A673 (cell line): ENCODE results near the gene PTPN1. TPM values are rescaled to one million over a fixed set of nuclear protein-coding genes. Genes with fewer than 3 reads are reported as not detected.
A peak's percentile ranks its signal among the peaks of the same experiment; 100 is the strongest.

Experiments
- BruUV-seq: library from RNA; stranded (reverse); fragments of 400-500 nt; replicated peaks from 2 replicates; lab custom pipeline; 2021; lab: Mats Ljungman, UMichigan
- CTCF ChIA-PET: fragments of 300-600 bp; sonication (Branson Sonifier 250); formaldehyde crosslinking; loops from one replicate; lab custom pipeline; 2022; ENCODE audit warnings: antibody characterized with exemption; lab: Charles Lee
- POLR2A ChIA-PET: fragments of 300-600 bp; sonication (Branson Sonifier 250); formaldehyde crosslinking; loops from one replicate; lab custom pipeline; 2022; ENCODE audit warnings: antibody characterized with exemption; ENCODE audit not compliant: low non-redundant PET; lab: Charles Lee
- DNase-seq: peaks from one replicate; pipeline ENCODE4 v3.0.0-alpha.2; 2015; ENCODE audit warnings: low spot score
- H3K27ac ChIP-seq: fragments of 200-600 bp; sonication (generic); 2 replicates; pipeline ENCODE4 v1.5.1; 2016; ENCODE audit warnings: mixed run types, low read depth, mild to moderate bottlenecking, mixed read lengths, antibody characterized with exemption, low read length; ENCODE audit not compliant: poor library complexity, severe bottlenecking
- H3K27me3 ChIP-seq: fragments of 200-600 bp; sonication (generic); replicated peaks from 2 replicates; pipeline ENCODE4 v1.6.1; 2017; ENCODE audit warnings: mixed run types, low read depth, mild to moderate bottlenecking, mixed read lengths, antibody characterized with exemption, low read length; ENCODE audit not compliant: insufficient read depth, poor library complexity
- H3K36me3 ChIP-seq: fragments of 200-600 bp; sonication (generic); 2 replicates; pipeline ENCODE4 v1.6.1; 2016; ENCODE audit warnings: mixed run types, mild to moderate bottlenecking, mixed read lengths, antibody characterized with exemption, low read length; ENCODE audit not compliant: insufficient read depth, poor library complexity, severe bottlenecking
- H3K4me1 ChIP-seq: fragments of 200-600 bp; sonication (generic); 2 replicates; pipeline ENCODE4 v1.6.1; 2017; ENCODE audit warnings: mixed run types, mild to moderate bottlenecking, mixed read lengths, antibody characterized with exemption, low read length; ENCODE audit not compliant: insufficient read depth, poor library complexity, severe bottlenecking
- H3K4me3 ChIP-seq: fragments of 200-600 bp; sonication (generic); 2 replicates; pipeline ENCODE4 v1.5.1; 2016; ENCODE audit warnings: low read depth, mixed run types, mild to moderate bottlenecking, mixed read lengths, low read length; ENCODE audit not compliant: poor library complexity, severe bottlenecking
- H3K9me3 ChIP-seq: fragments of 200-600 bp; sonication (generic); 2 replicates; pipeline ENCODE4 v1.6.1; 2016; ENCODE audit warnings: mixed run types, low read depth, mild to moderate bottlenecking, mixed read lengths, antibody characterized with exemption, low read length; ENCODE audit not compliant: poor library complexity, severe bottlenecking
- EZH2 ChIP-seq: fragments of 200-600 bp; sonication (generic); IDR thresholded peaks from 2 replicates; pipeline ENCODE4 v1.6.1; 2017; ENCODE audit warnings: borderline replicate concordance, low read depth, mild to moderate bottlenecking, mixed read lengths, antibody characterized with exemption, low read length; ENCODE audit not compliant: poor library complexity, severe bottlenecking
- intact Hi-C: fragments of 100-400 bp; cut with micrococcal nuclease; formaldehyde crosslinking; loops from one replicate; pipeline ENCODE4 v1.10.0; 2022; ENCODE audit not compliant: unreplicated experiment
- total RNA-seq: library from RNA; stranded (reverse); gene quantifications from 2 replicates; pipeline ENCODE4 v1.2.3, GENCODE V29; 2021
- TF ChIP-seq, protein P1 (sequence below): fragments of 300-800, 200-600 bp; sonication (generic); conservative IDR thresholded peaks from 2 replicates; pipeline ENCODE4 v1.5.1; 2017; ENCODE audit warnings: low read depth, mild to moderate bottlenecking, antibody characterized with exemption, low read length, moderate library complexity, mixed read lengths

PTPN1 gene
- total RNA-seq, 1 experiment from 2014 or later: 47.4 TPM

GRCh38 chr20:50517817-50518154, 7.6 kb downstream of the PTPN1 start:
- ChIA-PET POLR2A (no interaction called here), CTCF (no interaction called here)
- H3K36me3 ChIP-seq: no peaks in the 10 kb centered on the region
- no peak for DNase-seq
- peak overlapping the region; percentile 17 for H3K27ac ChIP-seq
- no TSS peak for BruUV-seq
- H3K27me3 ChIP-seq: no peaks in the 10 kb centered on the region
- no peak overlapping the region for H3K4me3 ChIP-seq
- H3K4me1 ChIP-seq: peaks cover 54% of the 10 kb centered on the region
- intact Hi-C loops: no loop called here
- no peaks in the 10 kb centered on the region for H3K9me3 ChIP-seq
- TF ChIP-seq, protein P1, sequence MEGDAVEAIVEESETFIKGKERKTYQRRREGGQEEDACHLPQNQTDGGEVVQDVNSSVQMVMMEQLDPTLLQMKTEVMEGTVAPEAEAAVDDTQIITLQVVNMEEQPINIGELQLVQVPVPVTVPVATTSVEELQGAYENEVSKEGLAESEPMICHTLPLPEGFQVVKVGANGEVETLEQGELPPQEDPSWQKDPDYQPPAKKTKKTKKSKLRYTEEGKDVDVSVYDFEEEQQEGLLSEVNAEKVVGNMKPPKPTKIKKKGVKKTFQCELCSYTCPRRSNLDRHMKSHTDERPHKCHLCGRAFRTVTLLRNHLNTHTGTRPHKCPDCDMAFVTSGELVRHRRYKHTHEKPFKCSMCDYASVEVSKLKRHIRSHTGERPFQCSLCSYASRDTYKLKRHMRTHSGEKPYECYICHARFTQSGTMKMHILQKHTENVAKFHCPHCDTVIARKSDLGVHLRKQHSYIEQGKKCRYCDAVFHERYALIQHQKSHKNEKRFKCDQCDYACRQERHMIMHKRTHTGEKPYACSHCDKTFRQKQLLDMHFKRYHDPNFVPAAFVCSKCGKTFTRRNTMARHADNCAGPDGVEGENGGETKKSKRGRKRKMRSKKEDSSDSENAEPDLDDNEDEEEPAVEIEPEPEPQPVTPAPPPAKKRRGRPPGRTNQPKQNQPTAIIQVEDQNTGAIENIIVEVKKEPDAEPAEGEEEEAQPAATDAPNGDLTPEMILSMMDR: no peak
- no peak for TF ChIP-seq EZH2

- ChIA-PET POLR2A (no interaction called here), CTCF (no interaction called here)
- TF ChIP-seq EZH2: no peak
- TF ChIP-seq, protein P1: no peak
- no peaks in the 10 kb centered on the region for H3K9me3 ChIP-seq
- H3K27me3 ChIP-seq: no peaks in the 10 kb centered on the region
- no TSS peak for BruUV-seq
- H3K36me3 ChIP-seq: no peaks in the 10 kb centered on the region
- intact Hi-C loops: no loop called here
- H3K27ac ChIP-seq: peak overlapping the region; percentile 17
- peaks cover 49% of the 10 kb centered on the region for H3K4me1 ChIP-seq
- H3K4me3 ChIP-seq: no peak overlapping the region
- DNase-seq: no peak
Observed at GRCh38 chr20:50518270-50518721, 8.1 kb downstream of the PTPN1 start.

- Histone ChIP-seq H3K27me3 (no peaks in the 10 kb centered on the region), H3K4me1 (peaks cover 48% of the 10 kb centered on the region), H3K27ac (no peak overlapping the region), H3K36me3 (no peaks in the 10 kb centered on the region), H3K9me3 (no peaks in the 10 kb centered on the region), H3K4me3 (no peak overlapping the region)
- DNase-seq: no peak
- ChIA-PET POLR2A (interaction anchor here (0.6 kb wide), 1 partner anchor 140 kb away, joined by 3 read pairs; no protein-coding TSS in a partner anchor), CTCF (no interaction called here)
- no TSS peak for BruUV-seq
- intact Hi-C loops: no loop called here
- no peak for TF ChIP-seq EZH2
- TF ChIP-seq, protein P1: no peak
Observed at GRCh38 chr20:50519036-50519762, 9.0 kb downstream of the PTPN1 start.
